ENCODE measurements around the gene EPHA8.

EPHA8 gene

GRCh38 chr1:22537441-22538139 is 25.7 kb upstream of the EPHA8 start:
- no peak for DNase-seq

GRCh38 chr1:22539510-22540118 is 23.7 kb upstream of the EPHA8 start:
- no peak for DNase-seq

GRCh38 chr1:22540337-22540736 is 23.0 kb upstream of the EPHA8 start:
- no peak for DNase-seq

GRCh38 chr1:22542886-22543285 is 20.4 kb upstream of the EPHA8 start:
- DNase-seq, result no peak

- no peak for DNase-seq
These were observed 19.6 kb upstream of the EPHA8 start for GRCh38 chr1:22543679-22544078.

- no peak for DNase-seq
These were observed 18.7 kb upstream of the EPHA8 start for GRCh38 chr1:22544606-22545005.

GRCh38 chr1:22545141-22545540 is 18.1 kb upstream of the EPHA8 start:
- no peak for DNase-seq

GRCh38 chr1:22547186-22547817 is 16.0 kb upstream of the EPHA8 start:
- no peak for DNase-seq

- DNase-seq, result no peak
These were observed 15.3 kb upstream of the EPHA8 start for GRCh38 chr1:22547818-22548462.

- DNase-seq, result no peak
These were observed 13.3 kb upstream of the EPHA8 start for GRCh38 chr1:22550021-22550420.

- DNase-seq, result no peak
These were observed 11.7 kb upstream of the EPHA8 start for GRCh38 chr1:22551591-22551990.

- no peak for DNase-seq
These were observed 11.3 kb upstream of the EPHA8 start for GRCh38 chr1:22552021-22552420.

GRCh38 chr1:22553104-22553880 is 10.0 kb upstream of the EPHA8 start:
- no peak for DNase-seq

GRCh38 chr1:22553991-22554522 is 9.2 kb upstream of the EPHA8 start:
- no peak for DNase-seq

- no peak for DNase-seq
These were observed 8.0 kb upstream of the EPHA8 start for GRCh38 chr1:22555371-22555656.

GRCh38 chr1:22556391-22557104 is 6.7 kb upstream of the EPHA8 start:
- no peak for DNase-seq

GRCh38 chr1:22557341-22557950 is 5.8 kb upstream of the EPHA8 start:
- no peak for DNase-seq

- DNase-seq, result no peak
These were observed 648 bp downstream of the EPHA8 start for GRCh38 chr1:22563671-22564602.

- no peak for DNase-seq
These were observed 2.9 kb downstream of the EPHA8 start for GRCh38 chr1:22566161-22566560.

GRCh38 chr1:22567197-22567596 is 3.9 kb downstream of the EPHA8 start:
- DNase-seq, result no peak

GRCh38 chr1:22567994-22568393 is 4.7 kb downstream of the EPHA8 start:
- DNase-seq, result no peak

Measured in CD4-positive, alpha-beta T cell treated with Interleukin-17A for 1 hour (primary cell).